Inflammatory macrophage treated with lipopolysaccharide for 4 hours (primary cell): ENCODE data around the gene SLC31A1.
"Not testable (repeated sequence)": the region's sequence is repeated elsewhere in the genome, so short reads cannot be mapped to it uniquely, and the experiment has no call there.

ENCODE experiments used
- DNase-seq: peaks from one replicate; pipeline ENCODE4 v3.0.0-alpha.2; 2020

SLC31A1 gene

DNA sequence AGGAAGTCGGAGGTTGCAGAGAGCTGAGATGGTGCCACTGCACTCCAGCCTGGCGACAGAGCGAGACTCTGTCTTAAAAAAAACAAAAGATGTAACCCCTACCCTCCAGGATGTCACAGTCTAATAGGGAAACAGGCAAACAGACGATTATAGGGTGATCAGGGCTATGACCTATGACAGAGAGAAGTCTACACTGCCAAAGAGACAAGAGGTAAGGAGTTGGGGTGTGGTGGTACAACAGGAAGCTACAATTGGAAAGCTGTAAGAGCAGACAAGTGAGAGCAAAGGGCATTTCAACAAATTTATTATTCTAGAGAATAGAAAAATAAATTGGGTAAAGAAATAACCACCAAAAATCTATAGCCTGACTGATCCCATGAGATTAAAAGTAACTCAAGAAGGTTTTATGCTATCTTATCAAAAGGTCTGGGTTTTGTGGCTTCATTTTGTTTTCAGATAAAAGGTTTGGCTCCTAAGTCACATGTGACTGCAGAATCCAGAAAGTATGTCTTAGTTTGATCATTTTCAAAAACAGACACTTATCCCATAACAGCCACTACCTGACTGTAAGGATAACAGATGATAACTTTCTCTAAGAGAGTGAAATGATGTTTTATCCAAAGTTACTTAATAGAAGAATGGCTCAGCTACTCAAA, 46.7 kb downstream of the SLC31A1 start:
- DNase-seq = no peak

DNA sequence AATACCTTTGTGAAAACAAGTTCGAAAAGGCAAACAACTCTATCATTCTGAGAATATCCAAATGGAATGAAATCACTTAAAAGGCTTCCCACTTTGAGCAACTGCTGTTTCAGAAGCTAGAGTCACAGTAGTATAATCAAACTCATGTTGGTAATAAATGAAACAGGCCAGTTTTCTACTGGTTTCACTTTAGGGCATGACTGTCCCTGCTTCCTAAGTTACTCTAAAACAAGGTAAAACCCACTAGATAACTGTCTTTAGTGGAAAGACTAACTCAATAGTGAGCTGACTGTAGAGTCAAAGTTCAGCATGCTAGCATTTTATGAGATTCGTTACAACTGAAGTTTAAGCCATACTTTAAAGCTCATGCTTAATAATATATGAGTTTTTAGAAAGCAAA, 48.0 kb downstream of the SLC31A1 start:
- DNase-seq = no peak

DNA sequence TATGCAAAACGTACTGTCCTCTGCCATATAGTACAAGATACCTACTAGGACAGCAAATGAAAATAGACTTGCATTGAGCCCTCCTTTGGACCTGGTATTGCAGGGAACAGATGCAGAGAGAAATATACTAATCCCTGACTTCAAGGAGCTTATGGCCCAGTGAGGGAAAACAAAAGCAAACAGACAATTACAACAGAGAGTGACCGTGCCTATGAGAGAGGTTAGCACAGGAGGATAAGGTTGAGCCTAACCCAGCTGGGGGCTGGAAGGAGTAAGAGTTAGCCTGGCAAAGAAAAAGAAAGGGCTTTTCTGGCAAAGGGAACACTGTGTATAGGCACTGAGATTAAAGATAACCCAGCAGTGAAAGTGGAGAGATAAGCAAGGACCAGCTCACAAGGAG, 48.5 kb downstream of the SLC31A1 start:
- DNase-seq = no peak

DNA sequence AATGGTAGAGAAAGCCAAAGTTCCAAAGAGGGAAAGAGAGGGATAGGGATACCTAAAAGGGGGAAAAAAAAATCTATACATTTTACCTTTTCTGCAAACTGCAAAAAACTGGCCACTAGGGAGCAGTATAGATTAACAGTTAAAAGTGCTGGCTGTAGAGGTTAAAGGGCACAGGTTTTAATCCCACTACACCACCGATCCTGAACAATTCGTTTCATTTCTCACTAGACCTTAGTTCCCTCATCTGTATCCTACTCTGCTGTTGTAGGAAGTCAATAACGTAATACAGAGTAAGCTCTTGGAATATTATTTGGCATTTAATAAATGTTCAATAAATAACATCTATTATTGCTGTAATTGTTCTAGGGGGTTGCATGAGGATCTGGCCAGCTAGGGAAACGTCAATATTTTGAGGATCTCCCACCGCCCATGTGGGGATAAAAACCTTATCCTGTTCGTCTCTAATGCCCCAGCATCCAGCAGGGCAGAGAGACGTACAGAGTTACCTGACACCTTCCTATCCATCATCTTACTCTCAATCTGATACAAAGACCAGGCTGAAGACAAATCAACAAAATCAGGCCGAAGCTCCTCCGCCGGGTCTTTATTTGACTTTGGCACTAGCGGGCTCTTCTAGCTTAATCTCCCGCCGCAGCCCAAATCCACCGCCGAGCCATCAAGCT, 53.3 kb downstream of the SLC31A1 start:
- peak; percentile 74 for DNase-seq

DNA sequence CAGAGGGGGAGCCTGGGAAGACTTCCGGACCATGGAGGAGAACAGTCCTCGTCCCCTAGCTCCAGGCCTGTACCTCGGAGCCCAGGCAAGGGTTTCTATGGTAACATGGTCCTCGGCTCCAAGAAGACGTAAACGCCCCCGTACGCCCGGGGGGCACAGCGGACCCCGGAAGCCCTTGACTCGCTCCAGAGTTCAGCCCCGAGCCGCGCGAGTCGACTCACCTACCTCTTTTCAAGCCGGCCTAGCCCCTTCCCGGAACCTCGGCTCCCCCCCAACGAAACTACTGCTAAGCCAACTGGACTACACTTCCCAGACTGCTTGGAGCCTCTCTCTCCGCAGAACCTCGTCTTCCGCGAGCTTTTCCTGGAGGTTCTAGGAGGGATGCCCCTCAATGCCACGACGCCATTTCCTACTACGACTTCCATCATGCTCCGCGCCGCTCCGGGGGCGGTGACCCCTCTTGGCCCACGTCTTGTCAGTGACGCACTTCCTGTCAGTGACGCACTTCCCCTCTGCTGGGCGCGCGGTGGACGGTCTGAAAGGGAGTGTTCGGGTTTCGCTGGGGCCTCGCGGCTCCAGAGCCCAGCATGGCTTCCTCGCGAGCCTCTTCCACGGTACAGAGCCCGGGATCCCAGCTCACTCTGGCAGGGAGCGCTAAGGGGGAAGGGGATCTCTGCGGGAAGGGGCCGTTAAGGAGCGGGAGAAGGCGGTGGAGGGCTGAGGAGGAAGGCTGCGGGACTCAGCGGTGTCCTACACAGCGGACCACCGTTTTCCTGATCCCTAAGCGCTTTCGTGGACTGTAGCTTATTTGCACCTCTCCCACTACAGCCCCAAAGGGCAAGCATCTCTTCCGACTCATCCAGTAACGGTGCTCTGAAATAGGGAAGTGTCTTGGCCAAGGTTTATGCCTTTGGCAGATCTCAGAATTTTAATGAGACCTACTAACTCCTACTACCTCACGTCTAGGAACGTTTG, 54.1 kb downstream of the SLC31A1 start, which contains the start of the genes CDC26 and PRPF4:
Gene CDC26, minus strand, starts transcription at position 416 of the 975 bp plus-strand sequence. CDS start 3,065 bp downstream, outside the sequence.
Gene PRPF4, plus strand, starts transcription at position 502 of the 975 bp plus-strand sequence. Its CDS starts 86 bp downstream, at position 588.
- DNase-seq = peak; percentile 98

DNA sequence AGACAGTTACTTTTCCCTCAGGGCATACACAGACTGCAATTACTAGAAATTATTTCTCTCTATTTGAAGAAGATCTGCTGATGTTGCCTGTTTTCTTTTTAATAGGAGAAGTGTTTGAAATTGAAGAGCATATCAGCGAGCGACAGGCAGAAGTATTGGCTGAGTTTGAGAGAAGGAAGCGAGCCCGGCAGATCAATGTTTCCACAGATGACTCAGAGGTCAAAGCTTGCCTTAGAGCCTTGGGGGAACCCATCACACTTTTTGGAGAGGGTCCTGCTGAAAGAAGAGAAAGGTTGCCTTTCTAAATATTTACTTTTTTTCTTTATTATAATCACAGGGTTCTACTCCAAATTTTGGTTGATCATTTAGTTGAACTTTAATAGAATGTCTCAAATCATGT, 57.5 kb downstream of the SLC31A1 start:
- DNase-seq = no peak

DNA sequence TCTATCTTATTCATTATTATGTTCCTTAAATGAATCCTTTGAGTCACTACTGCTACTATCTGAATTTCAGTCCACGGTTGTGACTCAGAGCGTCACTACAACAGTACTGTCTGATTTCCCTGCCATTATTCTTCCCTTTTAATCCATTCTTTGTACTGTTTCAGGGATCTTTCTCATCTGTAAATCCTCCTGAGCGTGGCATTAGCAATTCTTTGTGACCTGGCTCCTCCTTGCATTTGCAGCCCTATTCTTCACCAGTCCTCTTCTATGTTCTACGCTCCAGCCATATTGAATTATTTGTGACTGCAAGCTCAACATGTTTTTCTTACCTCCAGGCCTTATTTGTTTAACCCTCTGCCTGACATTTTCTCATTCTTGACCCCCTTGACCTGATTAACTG, 60.0 kb downstream of the SLC31A1 start:
- DNase-seq = no peak

DNA sequence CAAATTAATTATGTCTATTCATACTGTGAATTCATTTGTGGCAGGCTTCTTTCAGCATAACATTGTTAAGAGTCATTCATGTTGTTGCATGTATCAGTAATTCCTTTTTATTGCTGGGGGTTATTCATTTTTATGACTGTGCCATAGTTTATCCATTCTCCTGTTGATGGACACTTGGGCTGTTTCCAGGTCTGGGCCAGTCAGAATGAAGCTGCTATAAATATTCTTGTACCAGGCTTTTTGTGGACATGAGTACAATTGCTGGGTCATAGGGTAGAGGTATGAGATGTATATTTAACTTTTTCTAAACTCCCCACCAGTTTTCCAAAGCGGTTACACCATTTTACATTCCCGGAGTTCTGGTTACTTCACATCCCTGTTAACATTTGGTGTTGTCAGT, 67.7 kb downstream of the SLC31A1 start:
- DNase-seq = no peak

DNA sequence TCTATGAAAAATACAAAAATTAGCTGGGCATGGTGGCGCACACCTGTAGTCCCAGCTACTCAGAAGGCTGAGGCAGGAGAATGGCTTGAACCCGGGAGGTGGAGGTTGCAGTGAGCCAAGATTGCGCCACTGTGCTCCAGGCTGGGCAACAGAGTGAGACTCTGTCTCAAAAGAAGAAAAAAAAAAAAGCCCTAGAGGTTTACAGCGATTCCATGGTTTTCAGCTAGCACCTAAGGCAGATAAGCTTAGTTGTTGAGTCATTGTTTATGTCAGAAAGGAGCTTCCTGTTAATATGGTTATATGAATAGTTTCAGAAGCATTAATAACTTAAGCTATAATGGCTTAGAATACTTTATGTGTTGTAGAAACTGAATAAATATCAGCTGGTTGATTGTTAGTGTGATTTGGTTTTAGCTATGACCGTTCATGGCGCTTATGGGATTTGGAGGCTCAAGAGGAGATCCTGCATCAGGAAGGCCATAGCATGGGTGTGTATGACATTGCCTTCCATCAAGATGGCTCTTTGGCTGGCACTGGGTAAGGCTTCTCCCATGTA, 68.8 kb downstream of the SLC31A1 start:
- no peak for DNase-seq

DNA sequence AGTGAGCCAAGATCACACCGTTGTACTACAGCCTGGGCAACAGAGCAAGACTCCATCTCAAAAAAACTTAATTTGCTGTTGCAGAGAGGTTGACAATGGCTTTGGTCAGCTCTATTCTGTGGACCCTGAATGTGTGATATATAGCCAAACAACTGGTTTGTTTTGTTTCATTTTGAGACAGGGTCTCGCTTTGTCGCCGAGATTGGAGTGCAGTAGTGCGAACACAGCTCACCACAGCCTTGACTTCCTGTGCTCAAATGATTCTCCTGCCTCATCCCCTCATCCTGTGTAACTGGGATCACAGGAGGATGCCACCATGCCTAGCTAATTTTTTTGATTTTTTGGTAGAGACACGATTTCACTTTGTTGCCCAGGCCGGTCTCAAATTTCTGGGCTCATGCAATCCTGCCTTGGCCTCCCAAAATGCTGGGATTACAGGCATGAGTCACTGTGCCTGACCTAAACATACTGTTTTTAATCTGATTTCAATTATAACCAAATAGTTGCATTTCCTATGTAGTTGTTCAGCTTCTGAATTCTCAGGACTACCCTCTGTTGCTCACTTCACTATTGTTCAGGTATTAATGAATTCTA, 72.0 kb downstream of the SLC31A1 start:
- no peak for DNase-seq

DNA sequence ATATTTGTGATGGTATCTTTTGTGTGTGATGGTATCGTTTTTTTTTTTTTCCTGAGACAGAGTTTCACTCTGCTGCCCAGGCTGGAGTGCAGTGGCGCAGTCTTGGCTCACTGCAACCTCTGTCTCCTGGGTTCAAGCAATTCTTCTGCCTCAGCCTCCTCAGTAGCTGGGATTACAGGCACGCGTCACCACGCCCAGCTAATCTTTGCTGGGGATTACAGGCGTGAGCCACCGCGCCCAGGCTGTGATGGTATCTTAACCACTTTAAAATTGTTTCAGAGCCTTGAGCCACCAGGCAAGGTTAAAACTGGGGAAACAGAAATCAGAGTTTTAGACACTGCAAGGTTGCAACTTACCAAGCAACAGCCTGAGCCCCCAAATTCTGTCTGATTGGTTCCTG, 74.9 kb downstream of the SLC31A1 start:
- DNase-seq = not testable (repeated sequence)

DNA sequence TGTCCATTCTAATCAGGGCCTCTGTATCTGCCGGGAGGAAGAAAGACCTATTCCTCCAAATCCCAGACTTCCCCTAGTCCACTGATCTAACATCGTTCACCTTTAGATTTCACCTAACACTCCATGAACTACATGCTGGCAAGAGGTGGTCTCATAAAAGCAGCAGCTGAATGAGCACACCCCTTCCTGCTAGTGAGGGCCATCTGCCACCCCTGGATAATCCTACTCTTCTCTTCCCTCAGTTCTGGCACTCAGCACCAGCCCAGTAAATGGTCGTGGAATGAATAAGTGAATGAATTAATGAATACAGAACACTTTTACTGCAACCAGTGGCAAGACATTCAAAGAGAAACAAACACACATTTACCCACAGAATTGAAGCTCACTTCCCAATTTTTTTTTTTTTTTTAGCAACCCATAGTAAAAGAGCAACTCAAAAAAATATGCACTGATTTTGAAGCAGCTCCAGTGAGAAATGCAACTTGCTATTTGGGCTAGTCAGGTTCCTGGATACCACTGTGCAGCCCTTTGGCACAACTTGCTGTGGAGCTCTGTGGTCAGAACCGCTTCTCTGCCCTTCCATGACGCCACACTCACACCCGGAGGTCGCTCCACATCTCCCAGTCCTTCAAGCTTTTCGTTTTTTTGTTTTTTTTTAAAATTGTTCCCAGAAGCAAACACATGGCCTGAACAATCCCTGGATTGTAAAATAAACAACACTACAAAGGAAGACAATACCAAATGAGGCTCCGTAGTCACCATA, 75.6 kb downstream of the SLC31A1 start:
- DNase-seq = no peak

DNA sequence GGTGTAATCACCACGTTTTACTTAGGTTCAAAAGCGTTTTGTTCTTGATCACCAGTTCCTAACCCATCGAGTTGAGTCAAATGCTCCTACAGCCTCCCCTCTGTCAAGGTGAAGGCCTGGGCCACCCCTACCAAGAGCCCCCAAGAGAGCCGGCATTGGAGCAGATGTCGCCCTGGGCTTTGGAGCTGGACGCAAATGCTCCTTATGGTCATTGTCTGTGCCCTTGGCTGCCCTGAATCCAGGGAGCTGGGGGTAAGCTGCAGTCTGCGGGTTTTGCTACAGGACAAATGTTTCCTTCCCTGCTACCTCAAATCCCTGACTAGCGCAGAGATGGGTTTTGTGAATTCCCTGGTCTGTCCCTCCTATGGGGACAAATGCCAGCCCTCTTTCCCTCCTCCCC, 77.0 kb downstream of the SLC31A1 start:
- DNase-seq = no peak

DNA sequence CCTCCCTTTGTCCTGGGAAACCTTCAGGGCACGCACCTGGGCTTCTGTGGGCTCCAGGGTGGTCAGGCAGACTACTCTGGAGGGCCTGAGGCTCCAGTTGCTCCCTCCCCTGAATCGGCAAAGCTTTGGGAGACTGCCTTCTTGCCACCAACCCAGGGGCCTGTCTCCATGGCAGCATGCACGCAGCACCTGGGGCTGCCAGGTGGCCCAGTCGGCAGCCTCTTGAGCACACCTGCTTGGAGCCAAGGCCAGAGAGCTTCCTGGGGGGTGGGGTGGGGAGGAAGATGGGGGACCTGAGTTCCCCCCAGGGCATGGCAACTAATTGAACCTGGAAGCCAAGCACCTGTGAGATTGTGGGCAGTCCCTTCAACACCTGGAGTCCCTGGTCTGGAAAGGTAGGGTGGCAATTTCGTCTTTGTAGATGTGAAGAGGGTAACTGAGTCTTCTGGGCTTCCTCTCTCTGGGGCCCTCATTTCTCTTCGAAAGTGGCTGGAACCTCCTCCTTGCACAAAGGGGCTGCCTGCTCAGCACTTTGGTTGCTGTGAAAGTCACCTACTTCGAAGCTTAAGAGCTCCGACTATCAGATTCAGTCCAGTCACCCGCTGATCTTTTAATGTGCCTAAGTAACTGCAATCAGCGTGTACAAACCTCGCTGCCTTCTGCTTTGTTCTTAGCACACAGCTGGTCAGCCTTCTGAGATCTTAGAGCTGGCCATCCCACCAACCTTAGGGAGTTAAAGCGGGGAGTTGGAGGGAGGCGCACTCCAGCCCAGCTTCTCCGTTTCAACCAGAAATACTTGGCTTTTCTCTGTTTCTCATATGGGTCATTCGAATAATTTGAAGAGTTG, 77.8 kb downstream of the SLC31A1 start:
- no peak for DNase-seq

DNA sequence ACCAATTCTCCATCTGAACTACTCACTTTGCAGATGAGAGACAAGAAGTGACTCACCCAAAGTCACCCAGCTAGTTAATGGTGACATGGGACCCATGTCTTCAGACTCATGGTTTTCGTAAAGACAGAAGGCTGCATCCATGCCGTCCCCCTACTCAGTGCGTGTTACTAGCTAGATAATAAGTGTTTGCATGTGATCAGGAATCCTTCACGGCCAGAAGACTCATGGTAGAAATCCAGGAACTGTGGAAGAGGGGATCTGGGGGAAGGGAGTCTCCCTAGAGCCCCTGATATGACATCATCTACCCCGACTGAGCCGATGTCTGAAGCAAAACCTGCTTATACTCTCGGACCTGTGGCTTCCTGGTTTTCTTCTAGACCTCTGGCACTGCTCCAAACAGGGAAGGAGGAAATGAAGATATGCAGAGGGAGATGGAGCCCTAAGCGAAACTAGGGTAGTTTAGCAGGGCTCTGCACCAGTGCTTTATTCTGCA, 78.5 kb downstream of the SLC31A1 start:
- peak; percentile 73 for DNase-seq

DNA sequence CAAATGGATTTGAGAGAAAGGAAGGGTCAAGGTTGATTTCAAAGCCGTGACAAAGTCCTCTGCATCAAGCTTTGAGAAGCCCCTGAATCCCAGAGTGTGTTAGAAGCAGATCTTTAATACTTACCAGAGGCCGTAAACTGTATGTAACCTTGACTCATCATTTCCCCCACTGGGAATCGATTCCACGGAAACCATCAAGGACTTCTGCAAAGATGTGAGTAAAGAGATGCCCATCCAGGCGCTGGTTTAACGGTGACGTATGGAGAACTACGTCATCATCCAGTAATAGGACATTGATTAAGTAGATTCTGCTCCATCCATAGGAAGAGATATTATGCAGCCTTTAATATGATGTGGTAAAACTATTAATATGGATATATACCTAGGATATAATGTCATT, 80.2 kb downstream of the SLC31A1 start:
- no peak for DNase-seq

DNA sequence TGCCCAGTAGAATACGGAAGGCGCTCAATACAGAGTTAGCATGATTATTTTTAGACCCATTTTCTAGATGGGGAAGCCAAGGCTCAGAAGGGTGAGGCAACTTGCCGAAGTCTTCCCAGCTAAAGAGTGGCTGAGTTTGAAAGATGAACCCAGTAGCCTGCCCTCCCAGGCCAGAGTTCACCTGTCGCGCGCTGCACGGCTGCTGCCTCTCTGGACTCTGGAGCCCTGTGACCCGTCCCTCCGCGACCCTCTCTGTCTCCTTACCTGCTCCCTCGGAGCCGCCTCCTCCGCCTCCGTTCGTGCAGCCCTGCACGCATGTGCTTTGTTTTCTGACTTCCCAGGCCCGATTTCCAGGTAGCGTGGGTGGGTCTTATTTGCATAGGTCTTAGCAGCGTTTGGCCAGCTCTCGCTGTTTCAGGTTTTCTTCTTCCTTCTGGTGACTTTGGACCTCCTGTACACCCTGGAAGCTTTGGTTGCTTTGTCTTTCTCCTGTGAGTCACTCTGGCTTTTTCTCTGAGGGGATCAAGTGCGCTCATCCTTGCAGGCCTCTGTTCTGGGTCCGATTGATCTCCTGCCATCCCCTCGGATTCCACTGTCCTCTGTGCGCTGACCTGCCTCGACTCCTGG, 81.6 kb downstream of the SLC31A1 start, which contains the start of gene RNF183:
Gene RNF183, minus strand, starts transcription at position 585 of the 627 bp plus-strand sequence. CDS start 5,192 bp downstream, outside the sequence.
- no peak for DNase-seq

DNA sequence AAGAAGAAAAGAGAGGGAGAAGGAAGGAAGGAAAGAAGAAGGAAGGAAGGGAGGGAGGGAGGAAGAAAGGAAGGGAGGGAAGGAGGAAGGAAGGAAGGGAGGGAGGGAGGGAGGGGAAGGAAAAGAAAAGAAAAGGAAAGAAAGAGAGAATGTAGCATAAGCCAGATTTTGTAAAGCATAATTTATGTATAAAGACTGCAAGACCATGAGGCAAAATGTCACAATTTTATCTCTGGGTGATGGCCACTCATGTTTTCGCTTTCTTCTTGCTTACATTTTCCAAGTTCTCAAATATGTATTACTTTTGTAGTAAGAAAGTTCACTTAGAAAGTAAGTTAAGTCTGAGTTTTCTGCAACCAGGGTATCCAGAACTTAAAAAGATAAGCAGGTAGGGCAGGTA, 85.2 kb downstream of the SLC31A1 start:
- DNase-seq = no peak

DNA sequence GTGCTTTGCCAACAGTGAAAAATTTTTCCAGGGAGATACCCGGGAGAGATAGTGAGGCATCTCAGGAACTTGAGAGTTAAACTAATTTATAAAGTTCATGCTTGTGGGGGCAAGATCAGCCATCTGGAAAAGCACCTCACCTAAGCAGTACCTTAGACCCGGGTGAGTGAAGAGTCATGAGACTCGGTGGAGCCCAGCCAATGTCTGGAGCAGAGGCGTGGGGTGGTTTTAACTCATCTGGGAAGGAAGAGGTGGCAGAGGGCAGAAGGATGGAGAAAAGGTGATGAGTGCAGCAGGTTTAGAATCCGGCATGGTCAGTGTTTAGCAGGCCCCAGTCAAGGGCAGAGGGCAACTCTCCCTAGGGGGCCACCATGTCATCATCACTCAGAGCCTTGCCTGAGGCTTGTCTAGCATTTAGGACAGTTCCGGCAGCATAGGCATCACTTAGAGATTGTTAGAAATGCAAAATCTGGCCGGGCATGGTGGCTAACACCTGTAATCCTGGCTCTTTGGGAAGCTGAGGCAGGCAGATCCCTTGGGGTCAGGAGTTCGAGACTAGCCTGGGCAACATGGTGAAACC, 86.1 kb downstream of the SLC31A1 start:
- DNase-seq = no peak
